NCI-H146 treated with DMSO at 0.1 percent for 48 hours (cell line): ENCODE measurements around the gene URI1.

Experiments
- DNase-seq: peaks from one replicate; lab custom pipeline; 2025; ENCODE audit not compliant: unreplicated experiment; lab: John Stamatoyannopoulos, UW

Gene URI1

DNA sequence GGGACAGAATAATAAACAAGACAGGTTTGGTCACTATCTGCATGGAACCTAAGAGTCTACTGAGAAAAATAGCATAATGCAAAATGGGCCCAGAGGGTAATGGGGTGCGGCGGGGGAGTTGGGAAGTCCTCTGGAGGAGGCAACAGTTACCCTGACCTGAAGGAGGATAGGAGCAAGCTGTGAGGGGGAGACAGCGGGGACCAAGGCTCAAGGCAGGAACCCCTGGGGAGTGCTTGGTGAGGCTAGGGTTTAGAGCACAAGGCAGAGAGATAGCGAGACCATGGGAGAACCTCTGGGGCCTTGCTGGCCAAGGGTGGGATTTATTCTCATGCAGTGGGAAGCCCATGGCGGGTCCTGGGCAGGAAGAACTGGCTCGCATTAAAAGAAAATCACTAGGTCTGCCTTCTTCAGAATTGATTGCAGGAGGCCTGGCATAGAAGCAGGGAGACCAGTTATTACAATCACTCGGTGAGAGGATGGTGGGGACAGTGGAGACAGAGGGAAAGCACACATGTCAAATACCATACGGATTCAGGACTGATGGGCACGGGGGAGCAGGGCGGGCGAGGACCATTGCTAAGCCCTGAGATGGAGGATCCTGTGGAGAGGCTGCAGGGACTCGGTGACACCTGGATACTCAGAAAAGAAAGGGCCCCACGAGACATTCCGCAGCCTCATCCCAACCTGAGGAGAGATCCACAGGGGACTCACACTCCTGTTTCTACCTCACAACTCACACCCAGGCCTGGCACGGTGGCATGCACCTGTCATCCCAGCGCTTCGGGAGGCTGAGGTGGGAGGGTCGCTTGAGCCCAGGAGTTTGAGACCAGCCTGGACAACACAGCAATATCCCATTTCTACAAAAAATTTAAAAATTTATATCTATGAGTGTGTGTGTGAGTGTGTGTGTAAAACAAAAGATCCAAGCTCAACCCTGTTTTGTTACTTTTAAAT lies 110.4 kb downstream of the URI1 start:
- DNase-seq = no peak

GRCh38 chr19:30053558-30053957 lies 111.5 kb downstream of the URI1 start:
- DNase-seq = no peak

- no peak for DNase-seq
Measured at GRCh38 chr19:30054210-30054609, 112.2 kb downstream of the URI1 start.

- DNase-seq = no peak
Measured at GRCh38 chr19:30056580-30056979, 114.5 kb downstream of the URI1 start.

DNA sequence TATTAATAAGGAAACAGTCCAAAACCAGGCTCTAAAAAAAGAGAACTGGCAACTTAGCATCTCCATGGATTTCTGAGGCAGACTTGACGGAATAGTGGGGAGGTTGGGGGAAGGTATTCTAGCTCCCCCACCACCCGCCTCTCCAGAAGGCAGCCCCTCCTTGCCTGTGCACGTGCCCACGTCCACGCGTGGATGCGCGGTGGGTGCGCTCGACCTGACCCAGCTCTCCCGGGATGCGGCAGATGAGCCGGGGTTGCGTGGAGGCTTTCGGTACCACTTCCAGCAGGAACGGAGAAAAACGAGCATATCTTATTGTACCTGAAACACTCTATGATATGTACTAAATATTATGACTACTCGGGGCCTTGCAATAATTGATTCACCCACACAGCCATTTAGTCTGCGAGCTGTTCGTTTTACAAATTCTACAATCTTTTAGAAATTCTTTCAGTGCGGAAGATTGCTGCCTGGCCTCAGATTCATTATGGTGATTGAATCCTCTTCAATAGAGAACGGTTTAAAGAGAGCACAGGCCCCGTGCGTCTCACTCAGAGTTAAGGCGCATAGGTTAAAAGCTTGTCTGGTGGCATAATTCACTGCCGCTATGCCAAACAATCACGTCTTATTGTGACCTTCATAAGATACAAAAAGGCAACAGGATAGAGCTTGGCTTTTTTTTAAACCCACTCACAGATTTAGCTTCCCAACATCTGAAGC lies 117.9 kb downstream of the URI1 start:
- no peak for DNase-seq

- DNase-seq = no peak
Measured at GRCh38 chr19:30060531-30061222, 118.6 kb downstream of the URI1 start.

DNA sequence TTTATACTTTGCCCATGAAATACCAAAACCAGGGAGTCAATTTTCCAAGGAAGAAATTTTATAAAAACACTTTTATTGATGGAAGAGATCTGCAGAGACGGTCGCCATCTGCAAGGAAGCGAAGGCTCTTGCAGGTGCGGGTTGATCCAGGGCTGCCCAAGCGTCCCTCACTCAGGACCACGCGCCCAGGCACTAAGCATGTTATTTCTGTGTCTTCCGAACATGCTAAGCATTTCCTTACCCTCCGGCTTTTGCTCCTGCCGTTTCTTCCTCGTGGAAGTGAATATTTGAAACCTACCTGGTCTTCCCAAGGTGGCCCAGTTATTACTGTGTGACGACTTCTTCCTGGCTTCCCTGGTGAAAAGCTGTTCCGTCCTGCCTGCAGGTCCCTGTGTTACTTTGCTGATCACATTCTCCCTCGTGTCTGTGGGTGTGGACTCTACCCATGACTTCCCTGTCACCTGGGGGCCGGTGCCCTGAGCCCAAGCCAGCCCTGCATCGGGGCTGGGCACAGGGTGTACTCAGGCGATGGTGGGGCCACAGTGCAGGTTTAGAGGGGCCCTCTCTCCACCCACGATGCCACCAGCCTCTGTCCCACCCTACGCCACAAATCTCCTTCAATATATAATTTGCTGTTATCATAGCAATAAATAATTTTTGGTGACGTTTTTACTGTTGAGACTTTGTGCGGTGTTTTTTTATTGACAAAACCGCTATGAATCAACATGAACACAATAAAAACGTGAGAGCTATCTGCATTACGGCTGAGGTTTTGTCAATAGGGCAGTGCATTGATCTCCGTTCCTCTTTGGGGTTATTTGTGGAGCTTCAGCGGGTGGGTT lies 119.4 kb downstream of the URI1 start:
- DNase-seq = no peak

DNA sequence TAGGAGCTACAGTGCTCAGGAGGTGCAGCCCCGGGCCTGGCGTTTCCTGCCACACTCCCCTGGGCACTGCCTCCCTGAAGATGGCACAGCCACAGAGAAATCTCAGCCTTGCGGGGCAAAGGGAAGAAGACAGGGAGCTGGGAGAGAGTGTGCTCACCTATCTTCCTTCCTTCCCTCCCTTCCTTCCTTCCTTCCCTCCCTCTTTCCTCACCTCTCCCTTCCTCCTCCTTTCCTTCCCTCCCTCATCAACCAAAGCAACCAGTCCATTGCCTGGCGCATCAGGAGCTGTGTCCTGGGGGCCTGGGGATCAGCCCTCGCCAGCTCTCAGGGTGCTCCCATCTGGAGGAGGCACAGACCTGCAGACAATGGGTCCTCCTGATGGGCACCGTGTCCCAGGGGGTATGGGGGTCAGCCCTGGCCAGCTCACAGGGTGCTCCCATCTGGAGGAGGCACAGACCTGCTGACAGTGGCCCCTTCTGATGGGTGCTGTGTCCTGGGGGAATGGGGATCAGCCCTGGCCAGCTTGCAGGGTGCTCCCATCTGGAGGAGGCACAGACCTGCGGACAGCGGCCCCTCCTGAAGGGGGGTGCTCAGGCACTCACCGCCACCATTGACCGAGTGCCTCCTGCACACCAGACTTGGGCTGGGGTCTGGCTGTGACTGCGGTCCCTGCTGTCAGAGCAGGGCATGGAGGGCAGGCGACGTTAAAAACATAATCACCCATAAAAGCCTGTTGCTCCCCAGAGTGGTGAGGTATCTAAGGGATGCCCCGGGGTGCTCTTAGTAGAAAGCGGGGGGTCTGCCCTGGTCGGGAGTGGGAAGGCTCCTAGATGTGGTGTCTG lies 120.2 kb downstream of the URI1 start:
- DNase-seq = no peak

- DNase-seq = no peak
Measured at GRCh38 chr19:30062907-30063649, 121.0 kb downstream of the URI1 start.

GRCh38 chr19:30063650-30064347 lies 121.8 kb downstream of the URI1 start:
- DNase-seq = no peak

GRCh38 chr19:30064348-30064699 lies 122.3 kb downstream of the URI1 start:
- DNase-seq = no peak

DNA sequence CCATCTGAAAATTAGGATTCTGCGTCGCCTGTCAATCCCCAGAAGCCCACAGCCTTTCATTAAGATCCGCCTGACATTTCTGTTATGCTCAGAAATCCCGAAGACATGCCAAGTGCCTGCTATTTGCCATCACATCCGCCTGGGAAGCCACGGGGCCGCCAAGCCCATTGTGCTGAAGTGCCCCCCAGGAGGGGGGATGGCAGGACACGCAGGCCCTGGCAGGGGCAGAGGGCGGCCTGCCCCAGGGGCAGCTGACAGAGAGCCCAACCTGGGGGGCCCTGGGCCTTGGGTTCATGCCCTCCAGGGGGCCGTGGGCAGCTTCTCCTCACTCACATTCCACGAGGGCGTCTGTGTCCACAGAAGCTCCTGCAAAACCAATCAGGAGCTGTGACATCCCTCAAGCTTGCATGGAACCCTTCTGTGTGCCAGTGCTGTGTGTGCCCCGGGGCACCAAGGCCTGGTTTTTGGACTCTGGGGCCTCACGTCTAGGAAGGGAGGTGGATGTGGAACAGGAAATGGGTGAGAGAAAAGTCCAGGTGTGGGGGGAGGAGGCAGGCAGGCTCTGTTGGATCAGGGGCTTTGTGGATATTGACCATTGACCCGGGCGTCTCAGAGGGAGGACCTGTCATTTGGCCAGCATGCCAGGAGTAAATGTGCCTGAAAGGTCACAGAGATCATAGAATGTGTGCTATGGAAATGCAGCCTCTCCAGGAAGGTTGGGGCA lies 122.9 kb downstream of the URI1 start:
- DNase-seq = no peak

GRCh38 chr19:30065680-30066606 lies 123.9 kb downstream of the URI1 start:
- DNase-seq = no peak
